ENCODE data around the gene FSTL1. TPM values are rescaled to one million over a fixed set of nuclear protein-coding genes. Genes with fewer than 3 reads are reported as not detected.
A peak's percentile ranks its signal among the peaks of the same experiment; 100 is the strongest.

Gene FSTL1
- total RNA-seq, 4 donors from 2014 or later: 311 to 1,355 (median 418) TPM

- H3K4me3 ChIP-seq: no peak overlapping the region
- H3K27me3 ChIP-seq: no peaks in the 10 kb centered on the region
- TF ChIP-seq POLR2A (IDR thresholded peaks at IDR 0.05): no peak
- TF ChIP-seq, protein P1, sequence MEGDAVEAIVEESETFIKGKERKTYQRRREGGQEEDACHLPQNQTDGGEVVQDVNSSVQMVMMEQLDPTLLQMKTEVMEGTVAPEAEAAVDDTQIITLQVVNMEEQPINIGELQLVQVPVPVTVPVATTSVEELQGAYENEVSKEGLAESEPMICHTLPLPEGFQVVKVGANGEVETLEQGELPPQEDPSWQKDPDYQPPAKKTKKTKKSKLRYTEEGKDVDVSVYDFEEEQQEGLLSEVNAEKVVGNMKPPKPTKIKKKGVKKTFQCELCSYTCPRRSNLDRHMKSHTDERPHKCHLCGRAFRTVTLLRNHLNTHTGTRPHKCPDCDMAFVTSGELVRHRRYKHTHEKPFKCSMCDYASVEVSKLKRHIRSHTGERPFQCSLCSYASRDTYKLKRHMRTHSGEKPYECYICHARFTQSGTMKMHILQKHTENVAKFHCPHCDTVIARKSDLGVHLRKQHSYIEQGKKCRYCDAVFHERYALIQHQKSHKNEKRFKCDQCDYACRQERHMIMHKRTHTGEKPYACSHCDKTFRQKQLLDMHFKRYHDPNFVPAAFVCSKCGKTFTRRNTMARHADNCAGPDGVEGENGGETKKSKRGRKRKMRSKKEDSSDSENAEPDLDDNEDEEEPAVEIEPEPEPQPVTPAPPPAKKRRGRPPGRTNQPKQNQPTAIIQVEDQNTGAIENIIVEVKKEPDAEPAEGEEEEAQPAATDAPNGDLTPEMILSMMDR (IDR thresholded peaks at IDR 0.05): no peak
- peaks cover 7 to 10% of the 10 kb centered on the region in 2 donors for H3K4me1 ChIP-seq
- no peak overlapping the region for H3K27ac ChIP-seq
- no peaks in the 10 kb centered on the region for H3K9me3 ChIP-seq
- H3K36me3 ChIP-seq: no peaks in the 10 kb centered on the region
- intact Hi-C loops (cut with DNase I; ENCODE audit: low total_unique reads): no loop called here
- no peak for DNase-seq
Measured at GRCh38 chr3:120440762-120441161, 10.0 kb downstream of the FSTL1 start.

GRCh38 chr3:120440001-120440703, 10.6 kb downstream of the FSTL1 start:
- intact Hi-C loops (cut with DNase I; ENCODE audit: low total_unique reads): no loop called here
- peaks cover 7 to 10% of the 10 kb centered on the region in 2 donors for H3K4me1 ChIP-seq
- TF ChIP-seq, protein P1 (IDR thresholded peaks at IDR 0.05): no peak
- TF ChIP-seq POLR2A (IDR thresholded peaks at IDR 0.05): no peak
- no peaks in the 10 kb centered on the region for H3K9me3 ChIP-seq
- DNase-seq: no peak
- H3K27me3 ChIP-seq: no peaks in the 10 kb centered on the region
- H3K36me3 ChIP-seq: no peaks in the 10 kb centered on the region
- no peak overlapping the region for H3K4me3 ChIP-seq
- H3K27ac ChIP-seq: peak overlapping the region in 1 of 2 donors; percentile 60

DNA sequence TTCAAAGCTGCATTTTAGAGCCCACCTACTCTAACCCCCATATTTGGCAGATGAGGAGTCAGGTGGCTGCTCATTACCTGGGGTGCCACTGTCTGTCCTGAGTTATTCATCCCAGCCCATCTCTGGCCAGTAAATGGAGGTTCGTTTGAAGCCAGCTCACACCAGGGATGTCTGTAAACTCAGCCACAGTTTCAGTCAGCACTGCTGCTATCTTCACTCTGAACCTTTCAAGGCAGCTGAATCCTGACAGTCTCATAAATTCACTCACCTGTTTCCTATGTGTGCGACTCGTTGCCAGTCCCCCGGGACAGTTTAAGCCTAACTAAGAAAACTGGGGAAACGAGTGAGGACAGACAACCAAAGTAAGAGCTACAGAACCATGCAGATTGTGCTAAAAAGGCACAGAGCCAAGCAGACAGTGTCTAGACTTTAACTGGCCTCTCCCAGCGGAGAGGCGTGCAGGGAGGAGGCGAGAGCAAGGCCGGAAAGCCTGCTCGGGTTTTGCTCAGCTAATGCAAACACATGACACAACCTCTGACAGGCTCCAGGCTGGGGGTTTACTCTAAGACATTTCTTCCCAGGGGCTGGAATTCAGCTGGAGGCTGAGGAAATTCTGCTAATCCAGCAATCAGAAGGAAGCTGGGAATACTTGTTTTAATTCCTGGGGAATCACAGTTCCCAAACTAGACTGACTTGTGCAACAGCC, 12.0 kb downstream of the FSTL1 start:
- peak in 1 of 2 donors; percentile 44 for DNase-seq
- TF ChIP-seq, protein P1 (IDR thresholded peaks at IDR 0.05): no peak
- no peak for TF ChIP-seq POLR2A (IDR thresholded peaks at IDR 0.05)
- Histone ChIP-seq H3K36me3 (no peaks in the 10 kb centered on the region), H3K27ac (peak overlapping the region; percentile 2 to 60), H3K4me3 (no peak overlapping the region), H3K9me3 (no peaks in the 10 kb centered on the region), H3K27me3 (no peaks in the 10 kb centered on the region), H3K4me1 (peaks cover 6 to 7% of the 10 kb centered on the region in 2 donors)
- intact Hi-C loops (cut with DNase I; ENCODE audit: low total_unique reads): no loop called here

DNA sequence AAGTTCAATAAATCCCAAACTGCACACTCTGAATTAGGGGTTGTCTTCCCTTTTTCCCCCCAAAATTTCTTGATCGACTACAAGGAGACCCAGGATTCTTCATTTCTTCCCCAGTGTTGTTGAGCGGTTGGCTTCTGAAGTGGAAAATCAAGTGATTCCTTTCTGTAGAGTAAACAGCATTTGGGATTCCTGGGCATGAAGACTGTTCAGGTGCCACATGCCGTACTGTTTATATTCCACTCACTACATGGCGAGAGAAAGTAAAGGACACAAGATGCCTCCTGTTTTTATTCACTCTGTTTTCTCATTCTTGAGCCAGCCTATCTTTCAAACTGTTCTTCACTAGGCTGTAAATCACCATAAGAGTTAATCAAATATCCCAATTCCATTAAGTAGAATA, 12.6 kb downstream of the FSTL1 start:
- H3K36me3 ChIP-seq: no peaks in the 10 kb centered on the region
- no peak overlapping the region for H3K4me3 ChIP-seq
- no peaks in the 10 kb centered on the region for H3K9me3 ChIP-seq
- peak overlapping the region; percentile 2 to 60 for H3K27ac ChIP-seq
- DNase-seq: no peak
- peaks cover under 1 to 7% of the 10 kb centered on the region in 2 donors for H3K4me1 ChIP-seq
- TF ChIP-seq, protein P1 (IDR thresholded peaks at IDR 0.05): no peak
- no peak for TF ChIP-seq POLR2A (IDR thresholded peaks at IDR 0.05)
- intact Hi-C loops (cut with DNase I; ENCODE audit: low total_unique reads): no loop called here
- no peaks in the 10 kb centered on the region for H3K27me3 ChIP-seq

GRCh38 chr3:120437559-120437958, 13.2 kb downstream of the FSTL1 start:
- no peak overlapping the region for H3K4me3 ChIP-seq
- peaks cover 0 to 12% of the 10 kb centered on the region in 2 donors for H3K4me1 ChIP-seq
- H3K9me3 ChIP-seq: no peaks in the 10 kb centered on the region
- no peaks in the 10 kb centered on the region for H3K27me3 ChIP-seq
- DNase-seq: no peak
- intact Hi-C loops (cut with DNase I; ENCODE audit: low total_unique reads): no loop called here
- no peak for TF ChIP-seq POLR2A (IDR thresholded peaks at IDR 0.05)
- TF ChIP-seq, protein P1 (IDR thresholded peaks at IDR 0.05): no peak
- H3K36me3 ChIP-seq: no peaks in the 10 kb centered on the region
- H3K27ac ChIP-seq: no peak overlapping the region

All from uterus (tissue), 4 donors.